H9 (cell line): Measurements from ENCODE around the gene TNS2. TPM values are rescaled to one million over a fixed set of nuclear protein-coding genes. Genes with fewer than 3 reads are reported as not detected.

ENCODE experiments used
- DNase-seq: peaks from one replicate; pipeline ENCODE4 v3.0.0-alpha.2; 2017
- H2AFZ ChIP-seq: one replicate; pipeline ENCODE4 v1.6.1; 2013; ENCODE audit warnings: mild to moderate bottlenecking, low read length, control low read depth, moderate library complexity
- H2AK5ac ChIP-seq: 2 replicates; pipeline ENCODE4 v1.6.1; 2013; ENCODE audit warnings: low read length, control low read depth, mixed read lengths; ENCODE audit not compliant: insufficient read length
- H2BK120ac ChIP-seq: one replicate; pipeline ENCODE4 v1.6.1; 2013; ENCODE audit warnings: low read depth, mild to moderate bottlenecking, low read length, control low read depth, inconsistent platforms; ENCODE audit not compliant: poor library complexity, severe bottlenecking
- H2BK12ac ChIP-seq: 2 replicates; pipeline ENCODE4 v1.6.1; 2013; ENCODE audit warnings: low read length, control low read depth, mixed read lengths, low read depth; ENCODE audit not compliant: insufficient read length
- H2BK15ac ChIP-seq: 2 replicates; pipeline ENCODE4 v1.6.1; 2013; ENCODE audit warnings: low read depth, low read length, control low read depth
- H2BK20ac ChIP-seq: one replicate; pipeline ENCODE4 v1.6.1; 2013; ENCODE audit warnings: low read depth, mild to moderate bottlenecking, low read length, control low read depth, inconsistent platforms; ENCODE audit not compliant: poor library complexity, severe bottlenecking
- H2BK5ac ChIP-seq: 2 replicates; pipeline ENCODE4 v1.6.1; 2013; ENCODE audit warnings: low read length, control low read depth, mixed read lengths; ENCODE audit not compliant: insufficient read length
- H3K14ac ChIP-seq: 2 replicates; pipeline ENCODE4 v1.6.1; 2013; ENCODE audit warnings: low read length, control low read depth; ENCODE audit not compliant: insufficient read depth
- H3K18ac ChIP-seq: 2 replicates; pipeline ENCODE4 v1.6.1; 2013; ENCODE audit warnings: low read depth, mild to moderate bottlenecking, mixed read lengths, low read length, control low read depth; ENCODE audit not compliant: insufficient read length
- H3K23ac ChIP-seq: 2 replicates; pipeline ENCODE4 v1.6.1; 2013; ENCODE audit warnings: low read length, control low read depth, mixed read lengths, low read depth; ENCODE audit not compliant: insufficient read length
- H3K23me2 ChIP-seq: 2 replicates; pipeline ENCODE4 v1.6.1; 2013; ENCODE audit warnings: low read depth, mild to moderate bottlenecking, mixed read lengths, low read length, control low read depth; ENCODE audit not compliant: insufficient read length, poor library complexity, severe bottlenecking
- H3K27ac ChIP-seq: 2 replicates; pipeline ENCODE4 v1.5.1; 2013; ENCODE audit warnings: low read length, control low read depth, mixed read lengths, low read depth; ENCODE audit not compliant: insufficient read length
- H3K27me3 ChIP-seq: 2 replicates; pipeline ENCODE4 v1.6.1; 2013; ENCODE audit warnings: low read length, control low read depth, inconsistent platforms; ENCODE audit not compliant: insufficient read depth
- H3K4ac ChIP-seq: 2 replicates; pipeline ENCODE4 v1.6.1; 2013; ENCODE audit warnings: low read depth, mild to moderate bottlenecking, control low read depth, inconsistent platforms, low read length, moderate library complexity
- H3K4me1 ChIP-seq: 2 replicates; pipeline ENCODE4 v1.6.1; 2013; ENCODE audit warnings: low read length, control low read depth, inconsistent platforms; ENCODE audit not compliant: insufficient read depth
- H3K4me2 ChIP-seq: 2 replicates; pipeline ENCODE4 v1.6.1; 2013; ENCODE audit warnings: low read length, control low read depth, mixed read lengths; ENCODE audit not compliant: insufficient read length, insufficient read depth
- H3K56ac ChIP-seq: 2 replicates; pipeline ENCODE4 v1.6.1; 2013; ENCODE audit warnings: low read depth, mild to moderate bottlenecking, mixed read lengths, low read length, control low read depth; ENCODE audit not compliant: insufficient read length
- H3K79me1 ChIP-seq: 2 replicates; pipeline ENCODE4 v1.6.1; 2013; ENCODE audit warnings: low read depth, mild to moderate bottlenecking, moderate library complexity, low read length, control low read depth, inconsistent platforms; ENCODE audit not compliant: insufficient read depth, poor library complexity, severe bottlenecking
- H3K79me2 ChIP-seq: 2 replicates; pipeline ENCODE4 v1.6.1; 2013; ENCODE audit warnings: low read length, control low read depth, inconsistent platforms; ENCODE audit not compliant: insufficient read depth
- H3K9ac ChIP-seq: 2 replicates; pipeline ENCODE4 v1.6.1; 2013; ENCODE audit warnings: low read length, control low read depth, mixed read lengths; ENCODE audit not compliant: insufficient read length; ENCODE audit errors: extremely low read depth
- H3K9me3 ChIP-seq: one replicate; pipeline ENCODE4 v1.6.1; 2013; ENCODE audit warnings: low read depth, low read length, inconsistent platforms; ENCODE audit not compliant: control insufficient read depth
- H3T11ph ChIP-seq: one replicate; pipeline ENCODE4 v1.6.1; 2013; ENCODE audit warnings: mild to moderate bottlenecking, low read length, control low read depth, inconsistent platforms
- H4K20me1 ChIP-seq: one replicate; pipeline ENCODE4 v1.6.1; 2013; ENCODE audit not compliant: control insufficient read depth, insufficient read length, insufficient read depth
- H4K5ac ChIP-seq: 2 replicates; pipeline ENCODE4 v1.6.1; 2013; ENCODE audit warnings: low read depth, mild to moderate bottlenecking, mixed read lengths, low read length, control low read depth; ENCODE audit not compliant: insufficient read length
- H4K8ac ChIP-seq: replicated peaks from 2 replicates; pipeline ENCODE4 v1.6.1; 2013; ENCODE audit warnings: low read length, control low read depth, mixed read lengths, low read depth; ENCODE audit not compliant: insufficient read length
- H4K91ac ChIP-seq: 2 replicates; pipeline ENCODE4 v1.6.1; 2013; ENCODE audit warnings: low read depth, mild to moderate bottlenecking, moderate library complexity, mixed read lengths, low read length, control low read depth; ENCODE audit not compliant: insufficient read length
- H3K27ac Mint-ChIP-seq, 3 experiments: 2 replicates in 2 of 3; 3 replicates in 1 of 3; pipeline ENCODE4 v1.8.0; 2020 to 2021; ENCODE audit warnings: mixed read lengths in 3 of 3, mild to moderate bottlenecking in 1 of 3, moderate library complexity in 1 of 3
- H3K27me3 Mint-ChIP-seq: 2 replicates; pipeline ENCODE4 v1.8.0; 2021; ENCODE audit warnings: low read depth, mild to moderate bottlenecking, moderate library complexity, mixed read lengths
- H3K36me3 Mint-ChIP-seq, 3 experiments: 2 replicates in 2 of 3; 3 replicates in 1 of 3; pipeline ENCODE4 v1.8.0; 2020 to 2021; ENCODE audit warnings: low read depth in 3 of 3, mixed read lengths in 3 of 3; ENCODE audit not compliant: insufficient read depth in 1 of 3
- H3K4me1 Mint-ChIP-seq, 2 experiments: 2 replicates each; pipeline ENCODE4 v1.8.0; 2020; ENCODE audit warnings: mixed read lengths in 2 of 2
- H3K4me3 Mint-ChIP-seq, 2 experiments: 2 replicates in 1 of 2; 3 replicates in 1 of 2; pipeline ENCODE4 v1.8.0; 2020 to 2021; ENCODE audit warnings: mild to moderate bottlenecking in 2 of 2, mixed read lengths in 2 of 2, moderate library complexity in 1 of 2
- H3K9me3 Mint-ChIP-seq, 2 experiments: 2 replicates in 1 of 2; 3 replicates in 1 of 2; pipeline ENCODE4 v1.8.0; 2020; ENCODE audit warnings: mild to moderate bottlenecking in 2 of 2, mixed read lengths in 2 of 2, moderate library complexity in 1 of 2
- WGBS: extraction: QIAGEN DNeasy Blood & Tissue Kit; methylation state at CpG from one replicate; pipeline ENCODE4 v1.1.7; 2013; ENCODE audit warnings: missing lambda C conversion rate, low lambda C conversion rate, mixed read lengths; ENCODE audit not compliant: insufficient read length; ENCODE audit errors: extremely low coverage; 5-methylcytosine and 5-hydroxymethylcytosine counted together
- total RNA-seq: library from RNA; stranded (reverse); gene quantifications from 2 replicates; pipeline ENCODE4 v1.2.1, GENCODE V29; 2021
- TF ChIP-seq, protein P1 (sequence below): fragments of 200-600 bp; sonication (generic); conservative IDR thresholded peaks from 3 replicates; pipeline ENCODE4 v1.8.0; 2021; ENCODE audit warnings: antibody characterized with exemption, mild to moderate bottlenecking

The TNS2 gene
- total RNA-seq, 1 experiment from 2014 or later, result 4.5 TPM

DNA sequence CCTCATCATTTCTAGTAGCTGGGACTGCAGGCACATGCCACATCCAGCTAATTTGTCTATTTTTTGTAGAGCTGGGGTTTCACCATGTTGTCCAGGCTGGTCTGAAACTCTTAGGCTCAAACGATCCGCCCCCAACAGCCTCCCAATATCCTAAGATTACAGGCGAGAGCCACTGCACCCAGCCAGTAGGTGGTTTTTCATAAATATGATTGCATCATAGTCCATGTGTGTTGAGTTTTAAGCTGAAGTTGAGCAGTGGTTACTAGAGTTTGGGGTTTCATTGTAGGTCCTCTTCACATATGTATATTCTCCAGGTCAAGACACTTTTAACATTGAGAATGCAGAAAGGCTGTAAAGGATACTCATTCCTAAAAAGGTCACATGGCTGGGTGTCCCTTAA is 13.1 kb upstream of the TNS2 start:
- H2BK120ac ChIP-seq, result no peak overlapping the region
- no peak overlapping the region for H3K56ac ChIP-seq
- no peak overlapping the region for H2BK12ac ChIP-seq
- no peaks in the 10 kb centered on the region for H3K4me1 ChIP-seq
- no peaks in the 10 kb centered on the region for H3K23me2 ChIP-seq
- no peaks in the 10 kb centered on the region for H3K79me1 ChIP-seq
- no peak overlapping the region for H2AK5ac ChIP-seq
- no CpG with 5 or more reads among the region's 3 CpGs for WGBS
- H3K9ac ChIP-seq, result no peak overlapping the region
- H4K20me1 ChIP-seq, result no peaks in the 10 kb centered on the region
- Mint-ChIP-seq H3K36me3 (peaks cover 68 to 93% (median 78%) of the 10 kb centered on the region in 3 experiments), H3K27me3 (no peaks in the 10 kb centered on the region), H3K4me1 (peaks cover 8 to 15% of the 10 kb centered on the region in 2 experiments), H3K9me3 (no peaks in the 10 kb centered on the region), H3K4me3 (no peak overlapping the region), H3K27ac (peak overlapping the region in 1 of 3 experiments; percentile 52; a peak in 2 of 7 replicates)
- no peaks in the 10 kb centered on the region for H3K79me2 ChIP-seq
- H2AFZ ChIP-seq, result no peak overlapping the region
- no peak overlapping the region for H3T11ph ChIP-seq
- no peak overlapping the region for H3K14ac ChIP-seq
- H4K8ac ChIP-seq, result no peak overlapping the region
- TF ChIP-seq, protein P1, sequence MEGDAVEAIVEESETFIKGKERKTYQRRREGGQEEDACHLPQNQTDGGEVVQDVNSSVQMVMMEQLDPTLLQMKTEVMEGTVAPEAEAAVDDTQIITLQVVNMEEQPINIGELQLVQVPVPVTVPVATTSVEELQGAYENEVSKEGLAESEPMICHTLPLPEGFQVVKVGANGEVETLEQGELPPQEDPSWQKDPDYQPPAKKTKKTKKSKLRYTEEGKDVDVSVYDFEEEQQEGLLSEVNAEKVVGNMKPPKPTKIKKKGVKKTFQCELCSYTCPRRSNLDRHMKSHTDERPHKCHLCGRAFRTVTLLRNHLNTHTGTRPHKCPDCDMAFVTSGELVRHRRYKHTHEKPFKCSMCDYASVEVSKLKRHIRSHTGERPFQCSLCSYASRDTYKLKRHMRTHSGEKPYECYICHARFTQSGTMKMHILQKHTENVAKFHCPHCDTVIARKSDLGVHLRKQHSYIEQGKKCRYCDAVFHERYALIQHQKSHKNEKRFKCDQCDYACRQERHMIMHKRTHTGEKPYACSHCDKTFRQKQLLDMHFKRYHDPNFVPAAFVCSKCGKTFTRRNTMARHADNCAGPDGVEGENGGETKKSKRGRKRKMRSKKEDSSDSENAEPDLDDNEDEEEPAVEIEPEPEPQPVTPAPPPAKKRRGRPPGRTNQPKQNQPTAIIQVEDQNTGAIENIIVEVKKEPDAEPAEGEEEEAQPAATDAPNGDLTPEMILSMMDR, result no peak
- H3K4me2 ChIP-seq, result no peak overlapping the region
- H3K27me3 ChIP-seq, result no peaks in the 10 kb centered on the region
- no peak overlapping the region for H4K91ac ChIP-seq
- no peak for DNase-seq
- H3K9me3 ChIP-seq, result no peaks in the 10 kb centered on the region
- no peak overlapping the region for H3K27ac ChIP-seq
- no peak overlapping the region for H2BK20ac ChIP-seq
- no peak overlapping the region for H3K23ac ChIP-seq
- H2BK15ac ChIP-seq, result no peak overlapping the region
- no peak overlapping the region for H3K18ac ChIP-seq
- no peak overlapping the region for H3K4ac ChIP-seq
- no peak overlapping the region for H4K5ac ChIP-seq
- H2BK5ac ChIP-seq, result no peak overlapping the region
